Stimulated activated naive B cell treated with anti-CD40 and anti-IgM and Interleukin-4, amounts not matched to agents 10 μg/mL and 1 μg/mL and 100 μg/mL, for 72 hours (primary cell): Measurements from ENCODE around the gene CCPG1.

ENCODE experiments used
- ATAC-seq, 2 donors: fragments of 150-1000 bp; cut with Tn5 transposase; replicated peaks; 2 replicates each; pipeline ENCODE4 v1.10.0; 2021; ENCODE audit warnings: moderate library complexity in 1 of 2
- DNase-seq: peaks from one replicate; pipeline ENCODE4 v3.0.0; 2021
- H3K27ac Mint-ChIP-seq: one replicate; pipeline ENCODE4 v1.8.0; 2022; ENCODE audit warnings: mild to moderate bottlenecking, mixed read lengths
- H3K27me3 Mint-ChIP-seq, 2 donors: one replicate each; pipeline ENCODE4 v1.8.0; 2022; ENCODE audit warnings: mixed read lengths in 2 of 2
- H3K36me3 Mint-ChIP-seq, 2 donors: one replicate each; pipeline ENCODE4 v1.8.0; 2022; ENCODE audit warnings: mixed read lengths in 2 of 2, mild to moderate bottlenecking in 1 of 2
- H3K4me1 Mint-ChIP-seq, 2 donors: one replicate each; pipeline ENCODE4 v1.8.0; 2022; ENCODE audit warnings: mixed read lengths in 2 of 2, mild to moderate bottlenecking in 1 of 2
- H3K4me3 Mint-ChIP-seq, 2 donors: one replicate each; pipeline ENCODE4 v1.8.0; 2022; ENCODE audit warnings: mild to moderate bottlenecking in 2 of 2, mixed read lengths in 2 of 2, moderate library complexity in 1 of 2
- H3K9me3 Mint-ChIP-seq, 2 donors: one replicate each; pipeline ENCODE4 v1.8.0; 2022; ENCODE audit warnings: mixed read lengths in 2 of 2, mild to moderate bottlenecking in 1 of 2

Gene CCPG1

GRCh38 chr15:55319537-55320237, 88.5 kb downstream of the CCPG1 start:
- peaks cover 25 to 64% of the 10 kb centered on the region in 2 donors for H3K4me1 Mint-ChIP-seq
- peak overlapping the region; percentile 97 to 99 for H3K4me3 Mint-ChIP-seq
- peaks cover 16 to 45% of the 10 kb centered on the region in 2 donors for H3K36me3 Mint-ChIP-seq
- no peaks in the 10 kb centered on the region for H3K27me3 Mint-ChIP-seq
- H3K9me3 Mint-ChIP-seq = no peaks in the 10 kb centered on the region
- peak overlapping the region; percentile 100 for H3K27ac Mint-ChIP-seq
- no peak for DNase-seq
- no peak for ATAC-seq

- Mint-ChIP-seq H3K36me3 (peaks cover 12 to 44% of the 10 kb centered on the region in 2 donors), H3K27me3 (no peaks in the 10 kb centered on the region), H3K9me3 (no peaks in the 10 kb centered on the region), H3K4me1 (peaks cover 24 to 62% of the 10 kb centered on the region in 2 donors), H3K4me3 (peak within 1 kb of the TSS; percentile 97 to 99), H3K27ac (peak within 1 kb of the TSS; percentile 100)
- ATAC-seq (peak; percentile 90 to 95), DNase-seq (peak; percentile 85)
These were observed 89.3 kb downstream of the CCPG1 start, which contains the start of the genes PIGB and PIGBOS1 for GRCh38 chr15:55318588-55319494. PIGB (plus strand) TSS chr15:55319222; CDS start chr15:55319251, 29 bp downstream. PIGBOS1 (minus strand) TSS chr15:55319123; CDS start chr15:55317792, 1,331 bp downstream.
